Upper lobe of right lung (tissue), 1 donor: Measurements from ENCODE around the gene MAPK12. TPM values are rescaled to one million over a fixed set of nuclear protein-coding genes. Genes with fewer than 3 reads are reported as not detected.
A peak's percentile ranks its signal among the peaks of the same experiment; 100 is the strongest.
"Not testable (repeated sequence)": the region's sequence is repeated elsewhere in the genome, so short reads cannot be mapped to it uniquely, and the experiment has no call there.

Experiments
- ATAC-seq: fragments of 200-7000 bp; cut with Tn5 transposase; one replicate; pipeline ENCODE4 v1.9.1; 2020; ENCODE audit warnings: mild to moderate bottlenecking, moderate library complexity
- DNase-seq: peaks from one replicate; pipeline ENCODE4 v3.0.0-alpha.2; 2020
- H3K27ac ChIP-seq: fragments of 200-600 bp; one replicate; pipeline ENCODE4 v1.8.0; 2022
- H3K27me3 ChIP-seq: fragments of 200-600 bp; one replicate; pipeline ENCODE4 v1.8.0; 2022; ENCODE audit warnings: mild to moderate bottlenecking
- H3K36me3 ChIP-seq: fragments of 200-600 bp; one replicate; pipeline ENCODE4 v1.8.0; 2022
- H3K4me1 ChIP-seq: fragments of 200-600 bp; one replicate; pipeline ENCODE4 v1.8.0; 2022
- H3K4me3 ChIP-seq: fragments of 200-600 bp; one replicate; pipeline ENCODE4 v1.8.0; 2022; ENCODE audit warnings: mild to moderate bottlenecking
- H3K9me3 ChIP-seq: fragments of 200-600 bp; one replicate; pipeline ENCODE4 v1.8.0; 2022
- intact Hi-C: fragments of 100-400 bp; cut with DNase I; formaldehyde crosslinking; loops from one replicate; pipeline ENCODE4 v1.11.0; 2022
- total RNA-seq: library from RNA; stranded (reverse); fragmentation: NEBNext Ultra II Directional; extraction: Animal tissue kit (Norgen Biotek cat#: 25700); gene quantifications from one replicate; pipeline ENCODE4 v1.2.1, GENCODE V29; 2021
- TF ChIP-seq, protein P1 (sequence below): fragments of 200-600 bp; IDR thresholded peaks from one replicate; pipeline ENCODE4 v1.8.0; 2022; ENCODE audit warnings: antibody characterized with exemption
- donor health status: DM: no; HTN: yes; CAD: no; lungs with severe emphysema.

Gene MAPK12
- total RNA-seq, 1 donor from 2014 or later = 22.2 TPM

DNA sequence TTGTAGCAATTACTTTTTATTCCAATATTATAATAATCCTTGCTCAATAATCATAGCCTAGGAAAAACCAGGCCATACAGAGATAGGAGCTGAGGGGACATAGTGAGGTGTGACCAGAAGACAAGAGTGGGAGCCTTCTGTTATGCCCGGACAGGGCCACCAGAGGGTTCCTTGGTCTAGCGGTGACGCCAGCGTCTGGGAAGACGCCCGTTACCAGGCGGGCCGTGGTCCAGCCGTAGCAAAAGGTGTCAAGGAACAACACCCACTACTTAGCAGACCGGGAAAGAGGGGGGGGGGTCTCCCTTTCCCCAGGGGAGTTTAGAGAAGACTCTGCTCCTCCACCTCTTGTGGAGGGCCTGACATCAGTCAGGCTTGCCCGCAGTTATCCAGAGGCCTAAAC is 11.9 kb upstream of the MAPK12 start:
- Histone ChIP-seq H3K4me1 (peaks cover 33% of the 10 kb centered on the region), H3K36me3 (peaks cover 33% of the 10 kb centered on the region)
- not testable (repeated sequence) for DNase-seq, H3K4me3 ChIP-seq, H3K27ac ChIP-seq, ATAC-seq, H3K9me3 ChIP-seq, H3K27me3 ChIP-seq
- TF ChIP-seq, protein P1, sequence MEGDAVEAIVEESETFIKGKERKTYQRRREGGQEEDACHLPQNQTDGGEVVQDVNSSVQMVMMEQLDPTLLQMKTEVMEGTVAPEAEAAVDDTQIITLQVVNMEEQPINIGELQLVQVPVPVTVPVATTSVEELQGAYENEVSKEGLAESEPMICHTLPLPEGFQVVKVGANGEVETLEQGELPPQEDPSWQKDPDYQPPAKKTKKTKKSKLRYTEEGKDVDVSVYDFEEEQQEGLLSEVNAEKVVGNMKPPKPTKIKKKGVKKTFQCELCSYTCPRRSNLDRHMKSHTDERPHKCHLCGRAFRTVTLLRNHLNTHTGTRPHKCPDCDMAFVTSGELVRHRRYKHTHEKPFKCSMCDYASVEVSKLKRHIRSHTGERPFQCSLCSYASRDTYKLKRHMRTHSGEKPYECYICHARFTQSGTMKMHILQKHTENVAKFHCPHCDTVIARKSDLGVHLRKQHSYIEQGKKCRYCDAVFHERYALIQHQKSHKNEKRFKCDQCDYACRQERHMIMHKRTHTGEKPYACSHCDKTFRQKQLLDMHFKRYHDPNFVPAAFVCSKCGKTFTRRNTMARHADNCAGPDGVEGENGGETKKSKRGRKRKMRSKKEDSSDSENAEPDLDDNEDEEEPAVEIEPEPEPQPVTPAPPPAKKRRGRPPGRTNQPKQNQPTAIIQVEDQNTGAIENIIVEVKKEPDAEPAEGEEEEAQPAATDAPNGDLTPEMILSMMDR = peak; percentile 18
- intact Hi-C loops = loop anchor here (10.0 kb wide), 1 partner anchor 51 kb away; the partner anchor contains the start of gene DENND6B

DNA sequence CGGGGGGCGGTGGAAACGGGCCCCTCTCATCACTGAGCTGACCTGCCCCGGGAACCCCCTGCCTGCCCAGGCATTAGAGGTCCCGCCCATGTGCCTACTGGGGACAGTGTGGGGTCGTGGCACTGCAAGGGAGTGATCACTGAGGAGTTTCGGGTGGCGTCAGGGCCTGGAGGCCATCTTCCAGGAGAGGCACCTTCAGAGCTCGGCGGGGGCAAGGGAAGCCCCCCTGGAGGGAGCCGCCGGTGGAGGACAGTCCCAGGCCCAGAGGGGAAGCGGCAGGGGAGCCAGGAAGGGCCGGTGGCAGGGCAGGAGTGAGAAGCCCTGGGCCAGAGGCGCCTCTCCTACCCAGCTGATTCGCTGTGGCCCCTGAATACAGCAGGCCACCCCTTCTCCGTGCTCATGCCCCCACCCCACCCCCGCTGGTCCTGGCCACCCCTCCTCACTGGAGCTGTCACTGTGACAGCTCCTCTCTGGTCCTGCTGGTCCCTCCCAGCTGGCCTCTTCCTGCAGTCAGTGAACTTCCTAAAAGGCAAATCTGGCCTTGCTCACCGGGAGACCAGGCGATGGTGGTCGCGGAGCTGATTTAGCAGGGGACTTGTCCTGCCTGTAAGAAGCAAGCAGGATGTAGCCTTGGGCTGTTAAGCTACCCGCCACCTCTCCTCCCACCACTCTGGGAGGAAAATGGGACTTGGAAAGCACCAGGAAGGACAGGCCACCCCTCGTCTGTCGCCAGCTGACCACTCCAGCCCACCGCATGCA is 10.7 kb upstream of the MAPK12 start:
- Histone ChIP-seq H3K36me3 (peaks cover 22% of the 10 kb centered on the region), H3K27ac (no peak overlapping the region), H3K4me1 (peaks cover 40% of the 10 kb centered on the region), H3K4me3 (peak overlapping the region; percentile 56), H3K27me3 (no peaks in the 10 kb centered on the region), H3K9me3 (no peaks in the 10 kb centered on the region)
- TF ChIP-seq, protein P1 = no peak
- DNase-seq (no peak), ATAC-seq (no peak)
- intact Hi-C loops = loop anchor here (10.0 kb wide), 1 partner anchor 53 kb away; the partner anchor contains the start of gene DENND6B

DNA sequence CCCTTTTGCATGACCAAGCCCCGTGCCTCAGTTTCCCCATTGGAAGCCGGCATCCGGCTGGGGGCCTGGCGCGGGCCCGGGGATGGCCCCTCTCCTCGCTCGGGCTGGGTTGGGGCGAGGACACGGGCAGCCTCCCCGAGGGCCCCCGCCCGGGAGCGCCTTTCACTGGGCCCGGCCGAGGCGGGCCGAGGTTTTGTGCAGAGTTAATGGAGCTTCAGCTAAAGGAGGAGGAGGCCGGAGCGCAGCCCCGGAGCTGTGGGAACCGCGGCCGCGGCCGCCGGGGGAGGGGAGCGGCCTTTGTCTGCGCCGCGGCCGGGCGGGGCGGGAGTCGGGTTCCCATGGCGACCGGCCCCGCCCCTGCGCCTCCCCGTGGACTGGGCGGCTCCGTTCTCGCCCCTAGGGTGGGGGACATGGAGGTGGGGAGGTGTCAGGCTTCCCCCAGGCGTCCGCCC is 10.1 kb upstream of the MAPK12 start:
- Histone ChIP-seq H3K27me3 (no peaks in the 10 kb centered on the region), H3K4me1 (peaks cover 43% of the 10 kb centered on the region), H3K27ac (peak overlapping the region; percentile 39), H3K4me3 (peak overlapping the region; percentile 56), H3K36me3 (peaks cover 16% of the 10 kb centered on the region), H3K9me3 (no peaks in the 10 kb centered on the region)
- DNase-seq (peak; percentile 84), ATAC-seq (peak; percentile 32)
- TF ChIP-seq, protein P1 = no peak
- intact Hi-C loops = loop anchor here (10.0 kb wide), 1 partner anchor 53 kb away; the partner anchor contains the start of gene DENND6B

DNA sequence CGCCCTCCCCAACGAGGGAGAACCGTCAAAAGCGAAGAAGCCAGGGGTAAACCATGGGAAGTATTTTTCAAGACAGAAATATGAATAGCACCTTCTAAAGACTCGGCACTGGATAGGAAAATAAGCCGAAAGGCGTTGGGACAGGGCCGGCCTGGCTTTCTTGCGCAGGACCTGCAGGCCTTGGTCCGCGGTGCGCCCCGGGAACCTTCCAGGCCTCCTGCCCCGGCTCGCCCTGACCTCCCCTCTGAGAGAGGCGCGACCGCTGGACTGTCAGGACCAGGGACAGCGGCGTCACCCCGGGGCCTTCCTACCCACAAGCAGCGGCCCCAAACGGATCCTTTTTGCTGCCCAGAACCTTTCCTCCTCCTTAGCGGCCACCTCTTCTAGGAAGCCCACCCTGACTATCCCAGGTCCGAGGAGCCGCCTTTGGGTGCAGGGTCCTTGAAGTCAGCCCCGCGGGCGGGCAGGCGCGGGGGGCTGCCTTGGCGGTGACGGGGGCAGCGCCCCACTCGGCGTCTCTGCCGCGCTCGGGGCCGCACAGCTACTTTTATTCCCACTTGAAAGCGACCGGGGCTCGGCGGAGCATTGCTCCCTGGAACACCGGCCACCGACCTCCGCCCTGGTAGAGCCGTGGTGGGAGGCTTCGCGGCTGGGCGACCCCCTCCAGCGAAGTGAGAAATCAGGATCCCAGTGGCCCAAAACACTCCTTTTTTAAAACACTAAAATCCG is 9.3 kb upstream of the MAPK12 start:
- Histone ChIP-seq H3K4me3 (peak overlapping the region; percentile 56), H3K36me3 (peaks cover 11% of the 10 kb centered on the region), H3K27me3 (no peaks in the 10 kb centered on the region), H3K9me3 (no peaks in the 10 kb centered on the region), H3K27ac (peak overlapping the region; percentile 63), H3K4me1 (peaks cover 43% of the 10 kb centered on the region)
- peak; percentile 54 for ATAC-seq
- peak; percentile 87 for DNase-seq
- TF ChIP-seq, protein P1 = no peak
- intact Hi-C loops = loop anchor here (10.0 kb wide), 1 partner anchor 54 kb away; the partner anchor contains the start of gene DENND6B

DNA sequence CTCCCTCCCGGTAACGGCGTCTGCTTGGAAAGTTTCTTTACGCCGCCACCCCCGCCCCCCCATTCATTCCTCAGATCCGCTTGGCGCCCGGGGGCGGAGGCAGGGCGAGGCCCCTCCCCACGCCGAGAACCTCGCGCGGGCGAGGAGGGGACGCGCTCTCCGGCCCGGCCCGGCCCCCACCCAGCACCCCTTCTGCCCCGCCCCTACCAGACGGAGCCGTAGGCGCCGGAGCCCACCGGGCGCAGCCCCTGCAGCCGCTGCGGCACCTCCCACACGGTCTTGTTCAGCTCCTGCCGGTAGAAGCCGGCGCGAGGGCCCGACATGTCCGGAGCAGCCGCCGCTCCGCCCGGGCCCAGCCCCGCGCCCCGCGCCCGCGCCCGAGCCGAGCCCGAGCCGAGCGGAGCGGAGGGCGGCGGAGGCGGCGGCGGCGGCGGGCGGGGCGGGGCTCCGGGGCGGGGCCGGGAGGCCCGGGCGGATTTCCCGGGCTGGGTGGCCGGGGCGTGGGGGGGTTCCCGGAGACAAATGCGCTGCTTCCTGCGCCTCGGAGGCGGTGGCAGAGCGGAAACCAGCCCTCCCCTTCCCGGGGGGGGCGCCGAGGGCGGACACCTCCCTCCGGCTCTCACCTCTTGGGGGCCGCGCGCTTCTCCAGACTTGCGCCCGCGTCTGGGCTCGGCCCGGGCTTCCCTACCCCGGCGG is 8.6 kb upstream of the MAPK12 start, which contains the start of gene MAPK11:
TSS of gene MAPK11 (minus strand) at position 411 of the 696 bp plus-strand sequence. CDS start at position 323, 88 bp downstream.
- Histone ChIP-seq H3K27me3 (no peaks in the 10 kb centered on the region), H3K4me1 (peaks cover 43% of the 10 kb centered on the region), H3K27ac (peak within 1 kb of the TSS; percentile 63), H3K4me3 (peak within 1 kb of the TSS; percentile 56), H3K36me3 (peaks cover 3% of the 10 kb centered on the region), H3K9me3 (no peaks in the 10 kb centered on the region)
- TF ChIP-seq, protein P1 = no peak
- intact Hi-C loops = loop anchor here (10.0 kb wide), 2 partner anchors 55 to 235 kb away; partner anchors contain the start of genes DENND6B, LMF2 and NCAPH2
- no peak for DNase-seq
- peak; percentile 16 for ATAC-seq
